ENCODE data around the gene SERPIND1. TPM values are rescaled to one million over a fixed set of nuclear protein-coding genes. Genes with fewer than 3 reads are reported as not detected.
"Not testable (repeated sequence)": the region's sequence is repeated elsewhere in the genome, so short reads cannot be mapped to it uniquely, and the experiment has no call there.

SERPIND1 gene
- total and polyA plus RNA-seq, 2 donors from 2014 or later, result not detected

GRCh38 chr22:20822240-20822639, 48.3 kb downstream of the SERPIND1 start:
- H3K4me1 ChIP-seq (ENCODE audit: control insufficient read depth in 2 of 3, insufficient read depth in 2 of 3, low read depth in 1 of 3, low read length in 3 of 3), result no peaks in the 10 kb centered on the region
- H3K9me3 ChIP-seq (ENCODE audit: control insufficient read depth in 2 of 3, insufficient read depth in 1 of 3, low read length in 3 of 3), result no peaks in the 10 kb centered on the region
- no peaks in the 10 kb centered on the region for H3K27me3 ChIP-seq (ENCODE audit: control insufficient read depth, insufficient read depth, low read length)
- no peak overlapping the region for H3K27ac ChIP-seq (ENCODE audit: low read depth in 2 of 2, low read length in 2 of 2)
- peaks cover 0 to 28% (median 14%) of the 10 kb centered on the region in 3 donors for H3K36me3 ChIP-seq (ENCODE audit: control insufficient read depth in 2 of 3, insufficient read depth in 3 of 3, low read length in 3 of 3)
- intact Hi-C loops (cut with DNase I), result no loop called here
- no peak overlapping the region for H3K4me3 ChIP-seq (ENCODE audit: low read length in 3 of 3)
- FAIRE-seq, result no peak
- DNase-seq, result no peak
- TF ChIP-seq CTCF (IDR thresholded peaks at IDR 0.05; ENCODE audit: borderline replicate concordance, extremely low read depth, insufficient read depth), result no peak
- H3K9ac ChIP-seq (ENCODE audit: low read length in 3 of 3), result no peak overlapping the region

GRCh38 chr22:20823264-20823663, 49.4 kb downstream of the SERPIND1 start:
- Histone ChIP-seq H3K27ac (ENCODE audit: low read depth in 2 of 2, low read length in 2 of 2) (no peak overlapping the region), H3K4me1 (ENCODE audit: control insufficient read depth in 2 of 3, insufficient read depth in 2 of 3, low read depth in 1 of 3, low read length in 3 of 3) (no peaks in the 10 kb centered on the region), H3K36me3 (ENCODE audit: control insufficient read depth in 2 of 3, insufficient read depth in 3 of 3, low read length in 3 of 3) (peaks cover 0 to 27% (median 13%) of the 10 kb centered on the region in 3 donors), H3K27me3 (ENCODE audit: control insufficient read depth, insufficient read depth, low read length) (no peaks in the 10 kb centered on the region), H3K9ac (ENCODE audit: low read length in 3 of 3) (no peak overlapping the region), H3K9me3 (ENCODE audit: control insufficient read depth in 2 of 3, insufficient read depth in 1 of 3, low read length in 3 of 3) (no peaks in the 10 kb centered on the region), H3K4me3 (ENCODE audit: low read length in 3 of 3) (no peak overlapping the region)
- intact Hi-C loops (cut with DNase I), result no loop called here
- FAIRE-seq (no peak), DNase-seq (no peak)
- TF ChIP-seq CTCF (IDR thresholded peaks at IDR 0.05; ENCODE audit: borderline replicate concordance, extremely low read depth, insufficient read depth), result no peak

GRCh38 chr22:20825216-20825615, 51.3 kb downstream of the SERPIND1 start:
- DNase-seq; intact Hi-C loops (cut with DNase I); H3K4me1 ChIP-seq (ENCODE audit: control insufficient read depth in 2 of 3, insufficient read depth in 2 of 3, low read depth in 1 of 3, low read length in 3 of 3); H3K27ac ChIP-seq (ENCODE audit: low read depth in 2 of 2, low read length in 2 of 2); H3K9ac ChIP-seq (ENCODE audit: low read length in 3 of 3); H3K27me3 ChIP-seq (ENCODE audit: control insufficient read depth, insufficient read depth, low read length); H3K4me3 ChIP-seq (ENCODE audit: low read length in 3 of 3); FAIRE-seq; H3K9me3 ChIP-seq (ENCODE audit: control insufficient read depth in 2 of 3, insufficient read depth in 1 of 3, low read length in 3 of 3): not testable (repeated sequence)
- H3K36me3 ChIP-seq (ENCODE audit: control insufficient read depth in 2 of 3, insufficient read depth in 3 of 3, low read length in 3 of 3), result peaks cover 3 to 18% (median 3%) of the 10 kb centered on the region in 3 donors

- intact Hi-C loops (cut with DNase I), result no loop called here
- Histone ChIP-seq H3K36me3 (ENCODE audit: control insufficient read depth in 2 of 3, insufficient read depth in 3 of 3, low read length in 3 of 3) (peaks cover 4 to 22% (median 6%) of the 10 kb centered on the region in 3 donors), H3K4me1 (ENCODE audit: control insufficient read depth in 2 of 3, insufficient read depth in 2 of 3, low read depth in 1 of 3, low read length in 3 of 3) (no peaks in the 10 kb centered on the region), H3K27me3 (ENCODE audit: control insufficient read depth, insufficient read depth, low read length) (no peaks in the 10 kb centered on the region), H3K9ac (ENCODE audit: low read length in 3 of 3) (no peak overlapping the region), H3K27ac (ENCODE audit: low read depth in 2 of 2, low read length in 2 of 2) (no peak overlapping the region), H3K4me3 (ENCODE audit: low read length in 3 of 3) (no peak overlapping the region), H3K9me3 (ENCODE audit: control insufficient read depth in 2 of 3, insufficient read depth in 1 of 3, low read length in 3 of 3) (no peaks in the 10 kb centered on the region)
- FAIRE-seq, result no peak
- no peak for DNase-seq
- TF ChIP-seq CTCF (IDR thresholded peaks at IDR 0.05; ENCODE audit: borderline replicate concordance, extremely low read depth, insufficient read depth), result no peak
Measured at GRCh38 chr22:20825624-20826023, 51.7 kb downstream of the SERPIND1 start.

GRCh38 chr22:20826373-20827152, 52.6 kb downstream of the SERPIND1 start:
- H3K27me3 ChIP-seq (ENCODE audit: control insufficient read depth, insufficient read depth, low read length); H3K4me1 ChIP-seq (ENCODE audit: control insufficient read depth in 2 of 3, insufficient read depth in 2 of 3, low read depth in 1 of 3, low read length in 3 of 3); H3K27ac ChIP-seq (ENCODE audit: low read depth in 2 of 2, low read length in 2 of 2); H3K9me3 ChIP-seq (ENCODE audit: control insufficient read depth in 2 of 3, insufficient read depth in 1 of 3, low read length in 3 of 3); H3K9ac ChIP-seq (ENCODE audit: low read length in 3 of 3); intact Hi-C loops (cut with DNase I); DNase-seq; H3K4me3 ChIP-seq (ENCODE audit: low read length in 3 of 3); FAIRE-seq: not testable (repeated sequence)
- H3K36me3 ChIP-seq (ENCODE audit: control insufficient read depth in 2 of 3, insufficient read depth in 3 of 3, low read length in 3 of 3), result peaks cover 4 to 26% (median 10%) of the 10 kb centered on the region in 3 donors
